Loucy (cell line): ENCODE measurements around the gene OLA1.

Experiments
- H2AFZ ChIP-seq: fragments of 200-600 bp; sonication (generic); 2 replicates; pipeline ENCODE4 v1.6.0; 2016; ENCODE audit warnings: antibody characterized with exemption, mild to moderate bottlenecking, low read length, moderate library complexity
- H3F3A ChIP-seq: fragments of 200-600 bp; 2 replicates; pipeline ENCODE4 v1.6.0; 2016; ENCODE audit warnings: antibody characterized with exemption, low read depth, mild to moderate bottlenecking
- H3K27me3 ChIP-seq: fragments of 200-600 bp; sonication (generic); 2 replicates; pipeline ENCODE4 v1.6.1; 2014; ENCODE audit warnings: low read length, mild to moderate bottlenecking; ENCODE audit not compliant: insufficient read depth, poor library complexity, severe bottlenecking
- H3K36me3 ChIP-seq: fragments of 200-600 bp; sonication (generic); 2 replicates; pipeline ENCODE4 v1.6.1; 2016; ENCODE audit warnings: low read length; ENCODE audit not compliant: insufficient read depth
- H3K4me1 ChIP-seq: fragments of 200-600 bp; sonication (generic); 2 replicates; pipeline ENCODE4 v1.5.1; 2014; ENCODE audit warnings: low read length, mild to moderate bottlenecking; ENCODE audit not compliant: insufficient read depth, poor library complexity, severe bottlenecking
- H3K4me2 ChIP-seq: fragments of 200-600 bp; sonication (generic); 2 replicates; pipeline ENCODE4 v1.6.0; 2014; ENCODE audit warnings: antibody characterized with exemption, low read length, low read depth, mild to moderate bottlenecking; ENCODE audit not compliant: poor library complexity, severe bottlenecking
- H3K4me3 ChIP-seq: fragments of 200-600 bp; sonication (generic); 2 replicates; pipeline ENCODE4 v1.5.1; 2014; ENCODE audit warnings: low read length, mild to moderate bottlenecking, mixed read lengths; ENCODE audit not compliant: poor library complexity, severe bottlenecking
- H3K79me2 ChIP-seq: fragments of 200-600 bp; sonication (generic); 2 replicates; pipeline ENCODE4 v1.6.1; 2014; ENCODE audit warnings: low read length; ENCODE audit not compliant: insufficient read depth
- H3K9ac ChIP-seq: fragments of 200-600 bp; sonication (generic); 2 replicates; pipeline ENCODE4 v1.6.0; 2014; ENCODE audit warnings: mild to moderate bottlenecking, low read depth, low read length, moderate library complexity; ENCODE audit not compliant: poor library complexity, severe bottlenecking
- H3K9me2 ChIP-seq: fragments of 200-600 bp; sonication (generic); replicated peaks from 2 replicates; pipeline ENCODE4 v1.6.1; 2016; ENCODE audit warnings: low read depth, low read length, mixed read lengths
- H3K9me3 ChIP-seq: fragments of 200-600 bp; sonication (generic); 2 replicates; pipeline ENCODE4 v1.6.1; 2014; ENCODE audit warnings: mild to moderate bottlenecking, antibody characterized with exemption, low read length, low read depth; ENCODE audit not compliant: insufficient read depth
- H4K20me1 ChIP-seq: fragments of 200-600 bp; sonication (generic); 2 replicates; pipeline ENCODE4 v1.6.0; 2014; ENCODE audit warnings: antibody characterized with exemption, low read length, mild to moderate bottlenecking; ENCODE audit not compliant: insufficient read depth, poor library complexity, severe bottlenecking
- EZH2phosphoT487 ChIP-seq: fragments of 200-600 bp; IDR thresholded peaks from 2 replicates; pipeline ENCODE4 v1.6.1; 2018; ENCODE audit warnings: antibody characterized with exemption, mild to moderate bottlenecking, moderate library complexity, borderline replicate concordance
- TF ChIP-seq, protein P1 (sequence below): fragments of 200-600 bp; sonication (generic); conservative IDR thresholded peaks from 2 replicates; pipeline ENCODE4 v1.5.1; 2014; ENCODE audit warnings: mild to moderate bottlenecking, antibody characterized with exemption, low read length

The OLA1 gene

DNA sequence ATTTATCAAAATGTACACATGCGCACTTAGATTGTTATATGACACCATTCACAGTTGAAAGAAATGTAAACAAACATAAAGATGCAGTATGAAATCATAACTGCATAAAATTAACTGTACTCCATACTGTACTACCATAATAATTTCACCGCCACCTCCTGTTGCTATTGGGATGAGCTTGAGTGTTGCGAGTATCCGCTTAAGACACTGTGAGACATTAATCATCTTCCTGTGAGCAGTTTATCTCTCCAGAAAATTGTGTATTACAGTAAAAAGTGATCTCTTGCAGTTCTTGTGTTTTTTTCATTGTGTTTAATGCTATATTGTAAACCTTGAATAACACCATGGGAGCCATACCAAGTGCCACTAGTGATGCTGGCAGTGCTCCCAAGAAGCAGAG is 46.1 kb downstream of the OLA1 start:
- H4K20me1 ChIP-seq: no peaks in the 10 kb centered on the region
- H3K27me3 ChIP-seq: no peaks in the 10 kb centered on the region
- no peak overlapping the region for H3K9ac ChIP-seq
- H3F3A ChIP-seq: no peaks in the 10 kb centered on the region
- no peaks in the 10 kb centered on the region for H3K4me1 ChIP-seq
- no peak overlapping the region for H2AFZ ChIP-seq
- no peaks in the 10 kb centered on the region for H3K9me2 ChIP-seq
- no peak overlapping the region for H3K4me2 ChIP-seq
- peaks cover 4% of the 10 kb centered on the region; the same call in 1 of the 2 replicates for H3K36me3 ChIP-seq
- no peaks in the 10 kb centered on the region for H3K9me3 ChIP-seq
- no peak for TF ChIP-seq EZH2phosphoT487
- TF ChIP-seq, protein P1, sequence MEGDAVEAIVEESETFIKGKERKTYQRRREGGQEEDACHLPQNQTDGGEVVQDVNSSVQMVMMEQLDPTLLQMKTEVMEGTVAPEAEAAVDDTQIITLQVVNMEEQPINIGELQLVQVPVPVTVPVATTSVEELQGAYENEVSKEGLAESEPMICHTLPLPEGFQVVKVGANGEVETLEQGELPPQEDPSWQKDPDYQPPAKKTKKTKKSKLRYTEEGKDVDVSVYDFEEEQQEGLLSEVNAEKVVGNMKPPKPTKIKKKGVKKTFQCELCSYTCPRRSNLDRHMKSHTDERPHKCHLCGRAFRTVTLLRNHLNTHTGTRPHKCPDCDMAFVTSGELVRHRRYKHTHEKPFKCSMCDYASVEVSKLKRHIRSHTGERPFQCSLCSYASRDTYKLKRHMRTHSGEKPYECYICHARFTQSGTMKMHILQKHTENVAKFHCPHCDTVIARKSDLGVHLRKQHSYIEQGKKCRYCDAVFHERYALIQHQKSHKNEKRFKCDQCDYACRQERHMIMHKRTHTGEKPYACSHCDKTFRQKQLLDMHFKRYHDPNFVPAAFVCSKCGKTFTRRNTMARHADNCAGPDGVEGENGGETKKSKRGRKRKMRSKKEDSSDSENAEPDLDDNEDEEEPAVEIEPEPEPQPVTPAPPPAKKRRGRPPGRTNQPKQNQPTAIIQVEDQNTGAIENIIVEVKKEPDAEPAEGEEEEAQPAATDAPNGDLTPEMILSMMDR: no peak
- peaks cover 72% of the 10 kb centered on the region for H3K79me2 ChIP-seq
- H3K4me3 ChIP-seq: no peak overlapping the region

DNA sequence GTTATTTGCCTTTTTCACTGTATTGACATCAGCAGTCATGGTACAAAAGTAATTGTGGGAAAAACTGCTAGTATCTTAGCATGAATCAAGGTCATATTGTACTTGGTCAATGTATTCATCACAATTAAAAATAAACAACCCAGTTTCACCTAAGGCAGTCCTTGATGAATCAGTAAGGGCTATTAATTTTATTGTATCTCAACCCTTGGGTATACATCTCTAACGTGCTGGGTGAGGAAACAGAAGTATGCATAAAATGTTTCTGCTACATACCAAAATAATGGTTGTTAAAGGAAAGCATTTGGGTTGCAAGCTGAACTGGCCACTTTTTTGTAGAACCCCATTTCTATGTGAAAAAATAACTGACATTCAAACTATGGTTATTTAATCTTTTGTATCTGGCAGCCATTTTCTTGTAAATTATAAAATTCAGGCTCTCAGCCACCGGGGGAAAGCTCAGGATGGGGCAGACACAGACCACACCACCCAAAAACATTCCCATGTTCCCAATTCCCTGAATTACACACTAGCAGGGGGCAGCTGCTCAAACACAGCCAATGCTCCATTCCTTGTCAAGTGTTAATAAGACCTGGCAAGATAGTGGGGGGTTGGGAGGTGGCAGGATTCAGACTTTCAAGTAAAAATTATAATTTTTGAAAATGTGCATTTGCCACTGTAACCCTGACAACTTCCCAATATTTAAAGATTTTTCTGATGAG is 49.3 kb downstream of the OLA1 start:
- Histone ChIP-seq H3K79me2 (peaks cover 70% of the 10 kb centered on the region), H3K4me1 (no peaks in the 10 kb centered on the region), H3K4me3 (no peak overlapping the region), H3K9me2 (no peaks in the 10 kb centered on the region), H3F3A (no peaks in the 10 kb centered on the region), H2AFZ (no peak overlapping the region), H4K20me1 (no peaks in the 10 kb centered on the region), H3K4me2 (no peak overlapping the region), H3K36me3 (peaks cover 4% of the 10 kb centered on the region; the same call in 1 of the 2 replicates), H3K9ac (no peak overlapping the region), H3K27me3 (no peaks in the 10 kb centered on the region), H3K9me3 (no peaks in the 10 kb centered on the region)
- TF ChIP-seq, protein P1: no peak
- TF ChIP-seq EZH2phosphoT487: no peak

DNA sequence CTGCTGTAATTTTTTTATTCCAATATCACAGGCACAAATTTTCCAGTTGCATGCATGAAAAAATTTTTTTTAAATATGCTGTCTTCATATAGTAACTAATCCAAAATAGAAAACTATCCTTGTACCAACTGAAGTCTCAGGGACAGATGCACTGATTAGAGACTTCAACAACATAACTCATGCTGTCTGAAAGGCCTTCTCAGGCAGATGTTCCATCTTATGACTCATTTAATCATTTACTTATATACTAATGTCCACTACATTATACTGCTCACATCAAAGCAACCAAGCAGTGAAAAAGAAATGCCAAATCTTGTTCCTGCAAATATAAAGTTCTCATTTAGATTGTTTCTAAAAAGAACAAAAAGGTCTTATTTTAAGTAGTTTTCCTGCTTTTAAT is 53.1 kb downstream of the OLA1 start:
- Histone ChIP-seq H3K4me3 (no peak overlapping the region), H3K36me3 (no peaks in the 10 kb centered on the region), H3K9me2 (no peaks in the 10 kb centered on the region), H3K79me2 (peaks cover 58% of the 10 kb centered on the region), H3K4me1 (no peaks in the 10 kb centered on the region), H3K9ac (no peak overlapping the region), H3K27me3 (no peaks in the 10 kb centered on the region), H3F3A (no peaks in the 10 kb centered on the region), H3K4me2 (no peak overlapping the region), H3K9me3 (no peaks in the 10 kb centered on the region), H4K20me1 (peaks cover 6% of the 10 kb centered on the region), H2AFZ (no peak overlapping the region)
- TF ChIP-seq, protein P1: no peak
- no peak for TF ChIP-seq EZH2phosphoT487
